GM18517 (cell line): Measurements from ENCODE around the gene SLC37A1.
"Not testable (repeated sequence)": the region's sequence is repeated elsewhere in the genome, so short reads cannot be mapped to it uniquely, and the experiment has no call there.

ENCODE experiments used
- ATAC-seq: cut with Tn5 transposase; IDR thresholded peaks from one replicate; pipeline ENCODE4 v1.9.1; 2021; ENCODE audit warnings: mild to moderate bottlenecking, moderate library complexity; ENCODE audit not compliant: unreplicated experiment

SLC37A1 gene

GRCh38 chr21:42513151-42513984 is at the start of gene SLC37A1:
Gene SLC37A1 (plus strand): TSS chr21:42513852. CDS start chr21:42518455, 4,603 bp downstream.
- ATAC-seq = no peak

GRCh38 chr21:42463861-42464515 is 49.7 kb upstream of the SLC37A1 start:
- no peak for ATAC-seq

- peak; percentile 33 for ATAC-seq
Observed at GRCh38 chr21:42465008-42465802, 48.4 kb upstream of the SLC37A1 start.

GRCh38 chr21:42465803-42466127 is 47.9 kb upstream of the SLC37A1 start:
- no peak for ATAC-seq

GRCh38 chr21:42466700-42467099 is 47.0 kb upstream of the SLC37A1 start:
- ATAC-seq = no peak

- ATAC-seq = no peak
Observed at GRCh38 chr21:42467140-42467983, 46.3 kb upstream of the SLC37A1 start.

GRCh38 chr21:42468491-42469131 is 45.0 kb upstream of the SLC37A1 start:
- no peak for ATAC-seq

- no peak for ATAC-seq
Observed at GRCh38 chr21:42469272-42469671, 44.4 kb upstream of the SLC37A1 start.

GRCh38 chr21:42469726-42470125 is 43.9 kb upstream of the SLC37A1 start:
- ATAC-seq = not testable (repeated sequence)

- ATAC-seq = no peak
Observed at GRCh38 chr21:42471206-42471605, 42.4 kb upstream of the SLC37A1 start.

GRCh38 chr21:42471716-42472330 is 41.8 kb upstream of the SLC37A1 start:
- ATAC-seq = no peak

GRCh38 chr21:42472521-42472920 is 41.1 kb upstream of the SLC37A1 start:
- no peak for ATAC-seq

- ATAC-seq = no peak
Observed at GRCh38 chr21:42473498-42474042, 40.1 kb upstream of the SLC37A1 start.

GRCh38 chr21:42474043-42474831 is 39.4 kb upstream of the SLC37A1 start:
- ATAC-seq = peak; percentile 60

- ATAC-seq = no peak
Observed at GRCh38 chr21:42475036-42475435, 38.6 kb upstream of the SLC37A1 start.

- ATAC-seq = no peak
Observed at GRCh38 chr21:42475526-42476387, 37.9 kb upstream of the SLC37A1 start.

GRCh38 chr21:42476388-42477331 is 37.0 kb upstream of the SLC37A1 start:
- ATAC-seq = no peak
